PC-3 (cell line): ENCODE measurements around the gene DEK. TPM values are rescaled to one million over a fixed set of nuclear protein-coding genes. Genes with fewer than 3 reads are reported as not detected.

Experiments used
- ATAC-seq: fragments of 200-7000 bp; cut with Tn5 transposase; 2 replicates; pipeline ENCODE4 v1.9.1; 2020; ENCODE audit warnings: mild to moderate bottlenecking, moderate library complexity
- BruUV-seq: library from RNA; stranded (reverse); fragments of 400-500 nt; replicated peaks from 2 replicates; lab custom pipeline; 2021; lab: Mats Ljungman, UMichigan
- CTCF ChIA-PET: fragments of 300-600 bp; sonication (Branson Sonifier 250); formaldehyde crosslinking; loops from one replicate; lab custom pipeline; 2022; ENCODE audit warnings: antibody characterized with exemption; lab: Charles Lee
- POLR2A ChIA-PET: fragments of 300-600 bp; sonication (Branson Sonifier 250); formaldehyde crosslinking; loops from one replicate; lab custom pipeline; 2022; ENCODE audit warnings: antibody characterized with exemption; ENCODE audit not compliant: unreplicated experiment; lab: Charles Lee
- DNase-seq: peaks from one replicate; pipeline ENCODE4 v3.0.0-alpha.2; 2015
- H2AFZ ChIP-seq: fragments of 300-600 bp; sonication (generic); 2 replicates; pipeline ENCODE4 v1.6.0; 2016; ENCODE audit warnings: antibody characterized with exemption, low read length
- H3F3A ChIP-seq: fragments of 300-600 bp; sonication (generic); one replicate; pipeline ENCODE4 v1.6.0; 2017; ENCODE audit warnings: antibody characterized with exemption, low read length, control low read depth, mild to moderate bottlenecking; ENCODE audit not compliant: unreplicated experiment
- H3K27ac ChIP-seq: fragments of 300-600 bp; sonication (generic); 2 replicates; pipeline ENCODE4 v1.5.1; 2016; ENCODE audit warnings: mild to moderate bottlenecking, low read length
- H3K27me3 ChIP-seq: fragments of 300-600 bp; sonication (generic); 2 replicates; pipeline ENCODE4 v1.6.1; 2016; ENCODE audit warnings: low read length, mixed read lengths
- H3K36me3 ChIP-seq: fragments of 300-600 bp; sonication (generic); 2 replicates; pipeline ENCODE4 v1.6.1; 2016; ENCODE audit warnings: low read depth, mixed run types, low read length, mixed read lengths
- H3K4me1 ChIP-seq: fragments of 300-600 bp; sonication (generic); 2 replicates; pipeline ENCODE4 v1.5.1; 2016; ENCODE audit warnings: low read length; ENCODE audit not compliant: insufficient read depth
- H3K4me2 ChIP-seq: fragments of 300-600 bp; sonication (generic); 2 replicates; pipeline ENCODE4 v1.6.0; 2016; ENCODE audit warnings: low read length
- H3K4me3 ChIP-seq: fragments of 300-600 bp; sonication (generic); 2 replicates; pipeline ENCODE4 v1.5.1; 2016; ENCODE audit warnings: mild to moderate bottlenecking, low read length, mixed read lengths
- H3K79me2 ChIP-seq: fragments of 300-600 bp; sonication (generic); 2 replicates; pipeline ENCODE4 v1.6.1; 2017; ENCODE audit warnings: low read length, mixed read lengths
- H3K9ac ChIP-seq: fragments of 300-600 bp; sonication (generic); 2 replicates; pipeline ENCODE4 v1.6.0; 2016; ENCODE audit warnings: mild to moderate bottlenecking, low read length
- H3K9me2 ChIP-seq: fragments of 300-600 bp; sonication (generic); replicated peaks from 2 replicates; pipeline ENCODE4 v1.6.1; 2016; ENCODE audit warnings: mixed run types, low read length, mixed read lengths
- H3K9me3 ChIP-seq: fragments of 300-600 bp; sonication (generic); 2 replicates; pipeline ENCODE4 v1.6.1; 2016; ENCODE audit warnings: low read length, mixed read lengths
- H4K20me1 ChIP-seq: fragments of 300-600 bp; sonication (generic); 2 replicates; pipeline ENCODE4 v1.6.1; 2016; ENCODE audit warnings: low read length, mixed read lengths
- EZH2 ChIP-seq: fragments of 300-600 bp; sonication (generic); IDR thresholded peaks from one replicate; pipeline ENCODE4 v1.6.1; 2017; ENCODE audit warnings: antibody characterized with exemption, mild to moderate bottlenecking, low read length; ENCODE audit not compliant: unreplicated experiment
- EZH2phosphoT487 ChIP-seq: fragments of 300-600 bp; sonication (generic); IDR thresholded peaks from 2 replicates; pipeline ENCODE4 v1.6.1; 2018; ENCODE audit warnings: mild to moderate bottlenecking, antibody characterized with exemption, low read length, borderline replicate concordance
- intact Hi-C: fragments of 100-400 bp; cut with micrococcal nuclease; formaldehyde crosslinking; loops from 2 replicates; pipeline ENCODE4 v1.9.0; 2023
- total RNA-seq: library from RNA; depleted of rRNA; stranded (reverse); fragments of >200 nt; gene quantifications from 2 replicates; pipeline ENCODE4 v1.2.3, GENCODE V29; 2014
- TF ChIP-seq, protein P1 (sequence below): fragments of 300-600 bp; sonication (generic); conservative IDR thresholded peaks from 2 replicates; pipeline ENCODE4 v1.5.1; 2017; ENCODE audit warnings: antibody characterized with exemption, low read depth, mild to moderate bottlenecking, low read length

DEK gene
- total RNA-seq, 1 experiment from 2014 or later = 155 TPM

DNA sequence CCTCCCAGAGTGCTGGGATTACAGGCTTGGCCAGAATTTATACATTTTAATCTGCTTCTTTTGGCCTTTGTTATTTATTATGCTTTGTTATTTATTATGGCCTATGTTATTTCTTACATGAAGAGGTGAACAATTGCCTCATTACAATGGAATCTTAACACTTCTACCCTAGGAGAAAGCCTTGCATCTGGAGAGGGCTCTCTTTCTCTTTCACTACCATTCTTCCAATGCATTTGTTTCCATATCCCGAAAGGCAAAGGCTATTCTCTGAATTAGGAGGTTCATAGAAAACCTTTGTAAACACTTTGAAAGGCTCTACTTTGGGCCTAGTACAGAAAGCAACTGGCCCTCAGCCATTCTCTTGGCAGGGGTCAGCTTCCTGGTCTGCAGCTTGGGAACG lies 19.9 kb upstream of the DEK start:
- TF ChIP-seq EZH2 (no peak), EZH2phosphoT487 (no peak)
- TF ChIP-seq, protein P1, sequence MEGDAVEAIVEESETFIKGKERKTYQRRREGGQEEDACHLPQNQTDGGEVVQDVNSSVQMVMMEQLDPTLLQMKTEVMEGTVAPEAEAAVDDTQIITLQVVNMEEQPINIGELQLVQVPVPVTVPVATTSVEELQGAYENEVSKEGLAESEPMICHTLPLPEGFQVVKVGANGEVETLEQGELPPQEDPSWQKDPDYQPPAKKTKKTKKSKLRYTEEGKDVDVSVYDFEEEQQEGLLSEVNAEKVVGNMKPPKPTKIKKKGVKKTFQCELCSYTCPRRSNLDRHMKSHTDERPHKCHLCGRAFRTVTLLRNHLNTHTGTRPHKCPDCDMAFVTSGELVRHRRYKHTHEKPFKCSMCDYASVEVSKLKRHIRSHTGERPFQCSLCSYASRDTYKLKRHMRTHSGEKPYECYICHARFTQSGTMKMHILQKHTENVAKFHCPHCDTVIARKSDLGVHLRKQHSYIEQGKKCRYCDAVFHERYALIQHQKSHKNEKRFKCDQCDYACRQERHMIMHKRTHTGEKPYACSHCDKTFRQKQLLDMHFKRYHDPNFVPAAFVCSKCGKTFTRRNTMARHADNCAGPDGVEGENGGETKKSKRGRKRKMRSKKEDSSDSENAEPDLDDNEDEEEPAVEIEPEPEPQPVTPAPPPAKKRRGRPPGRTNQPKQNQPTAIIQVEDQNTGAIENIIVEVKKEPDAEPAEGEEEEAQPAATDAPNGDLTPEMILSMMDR = no peak
- Histone ChIP-seq H3K9me2 (no peaks in the 10 kb centered on the region), H3K4me1 (peaks cover 13% of the 10 kb centered on the region), H2AFZ (no peak overlapping the region), H4K20me1 (no peaks in the 10 kb centered on the region), H3F3A (no peaks in the 10 kb centered on the region), H3K27me3 (no peaks in the 10 kb centered on the region), H3K79me2 (no peaks in the 10 kb centered on the region), H3K9me3 (no peaks in the 10 kb centered on the region), H3K27ac (no peak overlapping the region), H3K4me3 (no peak overlapping the region), H3K36me3 (no peaks in the 10 kb centered on the region), H3K4me2 (no peak overlapping the region), H3K9ac (no peak overlapping the region)
- ATAC-seq = no peak
- no peak for DNase-seq
- POLR2A ChIA-PET = no interaction called here
- no TSS peak for BruUV-seq
- intact Hi-C loops = no loop called here
- CTCF ChIA-PET = no interaction called here

GRCh38 chr6:18281564-18281963 lies 17.2 kb upstream of the DEK start:
- BruUV-seq = no TSS peak

GRCh38 chr6:18280084-18280483 lies 15.8 kb upstream of the DEK start:
- no TSS peak for BruUV-seq
- Histone ChIP-seq H2AFZ (no peak overlapping the region), H3K36me3 (no peaks in the 10 kb centered on the region), H4K20me1 (no peaks in the 10 kb centered on the region), H3K4me2 (peak overlapping the region; percentile 30), H3K4me3 (no peak overlapping the region), H3K79me2 (no peaks in the 10 kb centered on the region), H3K27me3 (peaks cover 17% of the 10 kb centered on the region), H3K9me2 (no peaks in the 10 kb centered on the region), H3K9me3 (no peaks in the 10 kb centered on the region), H3K27ac (no peak overlapping the region), H3F3A (no peaks in the 10 kb centered on the region), H3K4me1 (peaks cover 14% of the 10 kb centered on the region), H3K9ac (no peak overlapping the region)
- CTCF ChIA-PET = interaction anchor here (0.5 kb wide), 1 partner anchor 16 kb away, joined by 3 read pairs; the partner anchor contains the start of gene DEK
- POLR2A ChIA-PET = interaction anchor here (0.6 kb wide), 2 partner anchors 126 to 323 kb away, joined by 4 to 9 read pairs; no protein-coding TSS in a partner anchor
- intact Hi-C loops = no loop called here
- TF ChIP-seq EZH2phosphoT487 = no peak
- no peak for TF ChIP-seq EZH2
- TF ChIP-seq, protein P1 = no peak
- peak; percentile 94 for ATAC-seq
- DNase-seq = peak; percentile 77

More at GRCh38 chr6:18281564-18281963, 17.2 kb upstream of the DEK start:
- Histone ChIP-seq H3K79me2 (no peaks in the 10 kb centered on the region), H3K27me3 (peaks cover 16% of the 10 kb centered on the region), H3K36me3 (no peaks in the 10 kb centered on the region), H3K9me3 (no peaks in the 10 kb centered on the region), H4K20me1 (no peaks in the 10 kb centered on the region), H3F3A (no peaks in the 10 kb centered on the region), H3K4me1 (peaks cover 14% of the 10 kb centered on the region), H3K4me2 (no peak overlapping the region), H3K9me2 (no peaks in the 10 kb centered on the region), H3K9ac (no peak overlapping the region), H3K27ac (no peak overlapping the region), H3K4me3 (no peak overlapping the region), H2AFZ (no peak overlapping the region)
- CTCF ChIA-PET = no interaction called here
- ATAC-seq = no peak
- TF ChIP-seq, protein P1 = no peak
- TF ChIP-seq EZH2phosphoT487 = no peak
- no peak for TF ChIP-seq EZH2
- POLR2A ChIA-PET = no interaction called here
- no peak for DNase-seq
- intact Hi-C loops = no loop called here
